Stimulated activated CD4-positive, alpha-beta T cell treated with anti-CD3 and anti-CD28 coated beads, TNF-alpha, amount 100 ng/mL, for 4 hours (primary cell): ENCODE data around the gene KISS1R.

Source experiments
- DNase-seq, 3 experiments: peaks; one replicate each; pipeline ENCODE4 v3.0.0-alpha.2; 2020; ENCODE audit warnings: low read depth in 3 of 3

KISS1R gene

DNA sequence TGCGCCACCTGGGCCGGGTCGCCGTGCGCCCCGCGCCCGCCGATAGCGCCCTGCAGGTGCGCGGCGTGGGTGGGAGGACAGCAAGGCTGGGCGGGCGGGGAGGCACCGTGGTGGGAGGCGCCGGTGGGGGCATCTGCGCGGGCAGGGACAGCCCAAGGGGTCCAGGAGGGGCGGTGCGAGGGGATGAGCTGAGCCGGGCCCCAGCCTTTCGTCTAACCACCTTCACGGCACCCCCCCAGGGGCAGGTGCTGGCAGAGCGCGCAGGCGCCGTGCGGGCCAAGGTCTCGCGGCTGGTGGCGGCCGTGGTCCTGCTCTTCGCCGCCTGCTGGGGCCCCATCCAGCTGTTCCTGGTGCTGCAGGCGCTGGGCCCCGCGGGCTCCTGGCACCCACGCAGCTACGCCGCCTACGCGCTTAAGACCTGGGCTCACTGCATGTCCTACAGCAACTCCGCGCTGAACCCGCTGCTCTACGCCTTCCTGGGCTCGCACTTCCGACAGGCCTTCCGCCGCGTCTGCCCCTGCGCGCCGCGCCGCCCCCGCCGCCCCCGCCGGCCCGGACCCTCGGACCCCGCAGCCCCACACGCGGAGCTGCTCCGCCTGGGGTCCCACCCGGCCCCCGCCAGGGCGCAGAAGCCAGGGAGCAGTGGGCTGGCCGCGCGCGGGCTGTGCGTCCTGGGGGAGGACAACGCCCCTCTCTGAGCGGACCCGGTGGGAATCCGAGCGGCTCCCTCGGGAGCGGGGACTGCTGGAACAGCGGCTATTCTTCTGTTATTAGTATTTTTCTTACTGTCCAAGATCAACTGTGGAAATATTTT lies 3.1 kb downstream of the KISS1R start:
- DNase-seq, result no peak

- DNase-seq, result no peak
These were observed 7.5 kb downstream of the KISS1R start for GRCh38 chr19:924553-925086.

DNA sequence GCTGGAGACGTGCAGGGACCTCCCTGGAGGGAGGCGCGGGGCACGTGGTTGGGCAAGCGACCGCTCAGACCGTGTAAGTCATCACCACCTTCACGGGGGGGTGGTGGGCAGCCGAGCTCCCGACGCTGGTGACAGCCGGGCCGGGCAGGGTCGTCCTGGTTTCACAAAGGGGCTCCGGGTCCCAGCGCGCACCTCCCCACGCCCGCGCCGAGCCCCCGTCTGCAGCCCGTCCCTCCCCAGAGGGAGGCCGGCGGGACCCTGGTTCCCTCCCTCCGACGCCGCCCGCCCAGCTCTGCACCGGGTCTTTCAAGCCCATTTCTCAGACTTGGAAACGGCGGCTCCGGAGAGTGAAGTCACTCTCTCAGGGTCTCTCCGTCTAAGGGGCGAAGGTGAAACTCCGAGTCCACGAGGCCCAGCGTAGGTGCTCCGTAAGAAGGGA lies 8.0 kb downstream of the KISS1R start:
- DNase-seq, result no peak

GRCh38 chr19:925526-926322 lies 8.6 kb downstream of the KISS1R start, which contains the start of gene ARID3A:
Gene ARID3A, plus strand, starts transcription at chr19:926035. Its CDS starts 3,494 bp downstream, at chr19:929529.
- DNase-seq, result peak in 2 of 3 experiments; percentile 58 to 63

- no peak for DNase-seq
These were observed 9.1 kb downstream of the KISS1R start for GRCh38 chr19:926323-926588.

- no peak for DNase-seq
These were observed 9.6 kb downstream of the KISS1R start for GRCh38 chr19:926589-927350.

GRCh38 chr19:927351-927779 lies 10.2 kb downstream of the KISS1R start:
- DNase-seq, result no peak

DNA sequence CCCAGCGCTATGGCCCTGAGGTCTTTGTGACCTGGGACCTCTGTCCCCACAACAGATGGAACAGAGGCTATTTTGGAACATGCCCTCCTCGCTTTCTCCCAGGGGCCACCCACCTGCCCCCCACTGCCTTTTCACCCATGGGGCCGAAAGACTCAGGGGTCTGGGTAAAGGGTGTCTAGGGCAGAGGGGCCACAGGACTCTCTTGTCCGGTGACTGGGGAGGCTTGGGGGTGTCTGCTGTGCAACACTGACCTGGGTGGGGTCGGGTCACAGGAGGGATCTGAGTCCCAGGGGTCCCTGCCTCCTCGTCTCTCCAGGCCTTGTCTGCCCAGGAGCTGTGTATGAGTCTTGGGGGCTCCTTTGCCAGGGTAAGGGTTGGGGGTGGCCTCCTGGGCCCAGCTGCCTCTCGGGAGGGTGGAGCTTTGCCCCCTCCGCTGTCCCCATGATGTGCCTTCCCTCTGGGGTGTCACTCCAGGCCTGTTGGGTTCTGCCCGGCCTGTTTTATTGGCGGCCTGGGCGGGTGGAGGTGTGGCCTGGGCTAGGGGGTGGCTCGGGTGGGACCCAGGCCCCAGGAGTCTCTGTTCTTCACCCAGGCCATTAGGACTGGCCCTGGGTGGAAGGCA lies 10.8 kb downstream of the KISS1R start:
- no peak for DNase-seq

DNA sequence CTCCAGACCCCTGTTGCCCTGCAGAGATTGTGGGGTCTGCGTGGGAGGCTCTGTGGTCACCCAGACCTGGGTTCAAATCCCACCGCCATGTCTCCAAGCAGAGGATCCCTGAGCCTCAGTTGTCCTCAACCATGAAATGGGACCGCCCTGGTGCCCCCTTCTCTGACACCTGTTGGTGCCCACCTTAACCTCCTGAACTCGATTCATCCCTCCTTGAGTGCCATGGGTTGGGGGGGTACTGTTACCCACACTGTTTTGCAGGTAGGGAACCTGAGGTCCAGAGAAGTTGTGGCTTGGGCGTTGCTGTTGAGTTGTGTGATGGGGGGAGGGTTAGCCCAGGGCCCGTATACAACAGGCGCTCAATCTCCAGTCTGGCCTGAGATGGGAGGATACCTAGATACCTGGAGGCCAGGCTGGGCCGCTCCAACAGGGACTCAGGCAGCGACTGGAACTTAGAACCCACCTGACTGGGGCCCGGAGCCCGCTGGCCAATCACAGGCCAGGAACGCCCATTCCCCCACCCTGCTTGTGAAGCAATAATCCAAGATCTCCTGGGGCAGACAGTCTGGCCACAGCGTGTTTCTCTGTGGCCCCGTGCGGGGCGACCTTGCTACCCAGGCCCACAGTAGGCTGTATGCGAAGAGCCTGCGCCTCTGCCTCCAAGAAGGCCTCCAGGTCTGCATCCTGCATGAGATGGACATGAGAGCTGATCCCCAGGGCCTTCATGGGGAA lies 11.5 kb downstream of the KISS1R start:
- no peak for DNase-seq

DNA sequence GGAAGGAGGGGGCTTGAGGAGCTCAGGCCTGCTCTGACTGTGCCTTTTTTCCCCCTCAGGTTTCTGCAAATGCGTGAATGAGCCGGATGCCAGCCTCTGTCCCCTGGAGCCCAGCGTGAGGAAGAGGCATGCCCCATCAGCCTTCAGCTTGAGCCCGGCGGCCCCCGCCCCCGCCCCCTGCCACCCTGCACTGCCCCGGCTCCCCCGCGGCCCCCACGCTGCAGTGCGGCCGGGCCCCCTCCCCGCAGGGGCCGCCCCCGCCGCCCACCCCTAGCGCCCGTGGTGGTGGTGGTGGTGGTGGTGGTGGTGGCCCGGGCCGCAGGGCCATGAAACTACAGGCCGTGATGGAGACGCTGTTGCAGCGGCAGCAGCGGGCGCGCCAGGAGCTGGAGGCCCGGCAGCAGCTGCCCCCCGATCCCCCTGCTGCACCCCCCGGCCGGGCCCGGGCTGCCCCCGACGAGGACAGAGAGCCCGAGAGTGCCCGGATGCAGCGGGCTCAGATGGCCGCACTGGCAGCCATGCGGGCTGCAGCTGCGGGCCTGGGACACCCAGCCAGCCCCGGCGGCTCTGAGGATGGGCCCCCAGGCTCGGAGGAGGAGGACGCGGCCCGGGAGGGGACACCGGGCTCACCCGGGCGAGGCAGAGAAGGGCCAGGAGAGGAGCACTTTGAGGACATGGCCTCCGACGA lies 12.2 kb downstream of the KISS1R start:
- DNase-seq, result no peak

GRCh38 chr19:929891-930258 lies 12.7 kb downstream of the KISS1R start:
- no peak for DNase-seq

GRCh38 chr19:931860-932647 lies 14.9 kb downstream of the KISS1R start:
- DNase-seq, result no peak

- no peak for DNase-seq
These were observed 15.8 kb downstream of the KISS1R start for GRCh38 chr19:932648-933552.

- no peak for DNase-seq
These were observed 16.4 kb downstream of the KISS1R start for GRCh38 chr19:933553-933882.

DNA sequence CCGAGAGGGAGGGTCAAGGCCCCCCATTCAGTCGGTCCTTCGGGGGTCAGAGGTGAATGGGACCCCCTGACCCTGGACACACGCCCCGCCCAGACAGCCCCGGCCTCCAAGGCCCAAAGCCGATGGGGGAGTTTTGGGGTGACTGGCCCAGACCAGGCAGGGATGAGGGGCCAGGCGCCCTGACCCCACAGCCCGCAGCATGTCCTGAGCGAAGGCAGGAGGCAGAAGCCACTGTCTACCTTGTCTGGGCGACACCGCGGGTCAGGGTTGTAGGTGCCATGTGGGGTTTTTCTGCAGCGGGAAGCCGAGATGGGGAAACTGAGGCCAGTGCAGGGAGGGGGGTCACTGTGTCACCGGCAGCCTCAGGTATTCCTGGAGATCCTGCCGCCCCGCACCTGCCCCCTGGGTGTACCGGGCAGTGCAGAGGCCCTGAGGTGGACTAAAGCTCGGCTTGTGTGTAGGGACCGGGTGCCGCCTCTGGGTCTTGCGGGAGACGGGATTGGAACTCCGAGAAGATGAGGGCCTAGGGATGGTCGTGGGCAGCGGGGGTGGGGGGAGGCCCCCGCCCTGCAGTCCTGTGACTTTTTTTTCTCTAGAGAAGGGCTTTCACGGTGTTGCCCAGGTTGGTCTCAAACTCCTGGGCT lies 17.2 kb downstream of the KISS1R start:
- no peak for DNase-seq

- DNase-seq, result no peak
These were observed 17.8 kb downstream of the KISS1R start for GRCh38 chr19:934865-935479.

DNA sequence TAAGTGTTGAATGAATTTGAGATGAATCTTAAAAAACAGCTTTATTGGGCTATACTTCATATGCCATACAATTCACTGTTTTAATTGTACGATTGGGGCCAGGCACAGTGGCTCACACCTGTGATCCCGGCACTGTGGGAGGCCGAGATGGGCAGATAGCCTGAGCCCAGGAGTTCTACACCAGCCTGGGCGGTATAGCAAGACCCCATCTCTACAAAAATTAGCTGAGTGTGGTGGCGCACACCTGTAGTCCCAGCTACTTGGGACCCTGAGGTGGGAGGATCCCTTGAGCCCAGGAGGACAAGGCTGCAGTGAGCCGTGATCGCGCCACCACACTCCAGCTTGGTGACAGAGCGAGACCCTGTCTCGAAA lies 19.0 kb downstream of the KISS1R start:
- no peak for DNase-seq

- DNase-seq, result no peak
These were observed 20.1 kb downstream of the KISS1R start for GRCh38 chr19:937259-937694.
